GM08714 (cell line): ENCODE data around the gene MARK1.

Source experiments
- H3K4me3 ChIP-seq: fragments of 200-500 bp; sonication (Bioruptor generic); 2 replicates; pipeline ENCODE4 v1.5.1; 2014; ENCODE audit warnings: mild to moderate bottlenecking, low read length, inconsistent platforms
- ZNF274 ChIP-seq: IDR thresholded peaks from 2 replicates; pipeline ENCODE4 v1.6.1; 2012; ENCODE audit warnings: mild to moderate bottlenecking, low read depth, low read length

The MARK1 gene

GRCh38 chr1:220684890-220685289 is 157.0 kb downstream of the MARK1 start:
- H3K4me3 ChIP-seq: no peak overlapping the region

GRCh38 chr1:220685879-220686278 is 157.9 kb downstream of the MARK1 start:
- no peak overlapping the region for H3K4me3 ChIP-seq
- no peak for TF ChIP-seq ZNF274

More at GRCh38 chr1:220684890-220685289, 157.0 kb downstream of the MARK1 start:
- no peak for TF ChIP-seq ZNF274

- H3K4me3 ChIP-seq: no peak overlapping the region
- no peak for TF ChIP-seq ZNF274
These were observed 159.9 kb downstream of the MARK1 start for GRCh38 chr1:220687809-220688208.

DNA sequence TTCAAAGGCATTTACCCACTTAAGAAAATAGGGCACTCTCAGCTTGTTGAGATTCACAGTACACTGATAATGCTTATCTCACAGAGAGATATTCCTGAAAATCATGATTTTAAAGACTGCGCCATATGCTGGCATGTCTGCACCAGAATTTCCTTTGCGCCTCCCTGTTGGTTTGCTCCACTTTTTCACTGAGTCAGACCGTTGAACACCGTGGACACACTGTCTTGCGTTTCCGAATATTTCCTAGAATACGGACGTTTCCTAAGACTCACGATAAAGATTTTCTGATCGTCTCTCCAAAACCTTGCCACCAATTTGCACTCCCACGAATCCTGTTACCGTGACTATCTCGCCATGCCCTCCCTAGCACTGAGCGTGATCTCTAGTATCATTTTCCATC is 161.7 kb downstream of the MARK1 start:
- TF ChIP-seq ZNF274: no peak
- peak overlapping the region; percentile 51; the same call in 1 of the 2 replicates for H3K4me3 ChIP-seq

GRCh38 chr1:220690140-220691052 is 162.5 kb downstream of the MARK1 start, which contains the start of gene C1orf115:
C1orf115 (plus strand) TSS chr1:220690363; CDS start chr1:220690403, 40 bp downstream.
- H3K4me3 ChIP-seq: peak within 1 kb of the TSS; percentile 51
- no peak for TF ChIP-seq ZNF274

GRCh38 chr1:220691053-220691684 is 163.2 kb downstream of the MARK1 start:
- H3K4me3 ChIP-seq: peak overlapping the region; percentile 51; the same call in 1 of the 2 replicates

GRCh38 chr1:220692436-220693228 is 164.7 kb downstream of the MARK1 start:
- H3K4me3 ChIP-seq: no peak overlapping the region
- no peak for TF ChIP-seq ZNF274

More at GRCh38 chr1:220691053-220691684, 163.2 kb downstream of the MARK1 start:
- no peak for TF ChIP-seq ZNF274

- TF ChIP-seq ZNF274: no peak
- no peak overlapping the region for H3K4me3 ChIP-seq
These were observed 167.0 kb downstream of the MARK1 start for GRCh38 chr1:220694866-220695382.

GRCh38 chr1:220695426-220695825 is 167.5 kb downstream of the MARK1 start:
- no peak overlapping the region for H3K4me3 ChIP-seq
- TF ChIP-seq ZNF274: no peak

- no peak for TF ChIP-seq ZNF274
- no peak overlapping the region for H3K4me3 ChIP-seq
These were observed 168.4 kb downstream of the MARK1 start for GRCh38 chr1:220696226-220696862.

- TF ChIP-seq ZNF274: no peak
- H3K4me3 ChIP-seq: no peak overlapping the region
These were observed 168.9 kb downstream of the MARK1 start for GRCh38 chr1:220696863-220697231.

- no peak overlapping the region for H3K4me3 ChIP-seq
- no peak for TF ChIP-seq ZNF274
These were observed 169.4 kb downstream of the MARK1 start for GRCh38 chr1:220697326-220697725.

DNA sequence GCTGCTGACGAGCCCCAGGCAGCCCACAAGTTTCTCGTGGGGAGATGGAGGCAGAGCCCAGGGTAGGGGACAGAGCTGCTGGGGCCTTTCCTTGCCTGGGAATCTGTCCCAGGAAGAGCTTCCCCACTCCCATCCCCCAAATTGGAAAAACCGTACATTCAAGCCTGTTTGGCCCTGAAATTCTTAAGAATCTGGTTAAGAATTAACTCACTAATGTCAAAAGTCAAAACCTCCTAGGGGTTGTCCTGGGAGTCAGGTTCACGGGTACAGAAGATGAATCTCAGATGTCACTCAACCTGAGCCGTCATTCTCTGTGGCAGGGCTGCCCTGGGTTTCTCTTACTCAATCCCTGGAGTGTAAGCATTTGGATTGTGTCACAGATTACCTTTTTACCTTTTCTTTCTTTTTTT is 170.7 kb downstream of the MARK1 start:
- H3K4me3 ChIP-seq: no peak overlapping the region
- TF ChIP-seq ZNF274: no peak
